ENCODE measurements around the gene AASDHPPT. TPM values are rescaled to one million over a fixed set of nuclear protein-coding genes. Genes with fewer than 3 reads are reported as not detected.

The AASDHPPT gene
- total and polyA plus RNA-seq, 9 of the 15 experiments (the other 6 are each of a cell fraction or from before 2014, with no cell fraction given) = 48.7 to 115 (median 69.0) TPM

DNA sequence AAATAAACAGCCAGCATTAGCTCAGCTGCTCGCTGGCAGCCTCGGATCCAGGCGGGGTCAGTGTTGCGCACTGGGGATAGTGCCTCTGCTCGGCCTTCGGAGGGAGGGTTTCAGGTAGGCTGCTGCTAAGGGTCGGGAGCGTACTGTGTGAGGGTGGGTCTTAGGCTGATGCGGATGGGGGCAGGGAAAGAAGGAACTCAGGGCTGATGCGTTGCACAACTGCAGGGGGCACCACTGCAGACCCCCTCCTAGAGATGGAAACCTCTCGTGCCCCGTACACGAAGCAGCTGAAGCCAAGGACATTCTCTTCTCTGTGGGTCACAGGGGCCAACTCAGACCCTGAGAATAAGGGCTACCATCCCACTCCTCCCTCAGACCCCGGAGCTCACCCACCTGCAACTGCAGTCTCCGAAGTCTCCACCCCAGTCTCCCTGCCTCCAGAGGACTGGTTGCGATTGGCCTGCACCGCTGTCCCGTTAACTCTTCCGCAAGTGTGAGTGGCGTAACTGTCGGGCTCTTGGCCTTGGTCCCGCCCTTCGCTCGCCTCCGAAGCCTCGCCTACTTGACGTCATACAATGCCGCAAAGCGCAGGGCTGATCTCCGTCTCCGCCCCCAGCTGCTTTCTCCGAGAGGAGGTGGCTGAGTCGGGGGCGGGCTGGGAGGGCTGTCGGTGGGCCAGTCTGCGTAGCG is 398 bp upstream of the AASDHPPT start, which contains the start of gene KBTBD3 (continued):
- TF ChIP-seq, protein P1, sequence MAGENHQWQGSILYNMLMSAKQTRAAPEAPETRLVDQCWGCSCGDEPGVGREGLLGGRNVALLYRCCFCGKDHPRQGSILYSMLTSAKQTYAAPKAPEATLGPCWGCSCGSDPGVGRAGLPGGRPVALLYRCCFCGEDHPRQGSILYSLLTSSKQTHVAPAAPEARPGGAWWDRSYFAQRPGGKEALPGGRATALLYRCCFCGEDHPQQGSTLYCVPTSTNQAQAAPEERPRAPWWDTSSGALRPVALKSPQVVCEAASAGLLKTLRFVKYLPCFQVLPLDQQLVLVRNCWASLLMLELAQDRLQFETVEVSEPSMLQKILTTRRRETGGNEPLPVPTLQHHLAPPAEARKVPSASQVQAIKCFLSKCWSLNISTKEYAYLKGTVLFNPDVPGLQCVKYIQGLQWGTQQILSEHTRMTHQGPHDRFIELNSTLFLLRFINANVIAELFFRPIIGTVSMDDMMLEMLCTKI (IDR thresholded peaks at IDR 0.05; ENCODE audit: partially characterized antibody) = no peak
- TF ChIP-seq XRCC5 (IDR thresholded peaks at IDR 0.05; ENCODE audit: low read depth, low read length) (no peak), CEBPB (tag; IDR thresholded peaks at IDR 0.05) (peak; percentile 93), CBX1 (IDR thresholded peaks at IDR 0.05; ENCODE audit: low read depth) (peak; percentile 92; the same call in 1 of the 2 replicates), E2F3 (CRISPR knock-in tag; IDR thresholded peaks at IDR 0.05) (0 out of 2 replicates have a peak, but pooled peaks have one; percentile 56), CTBP1 (IDR thresholded peaks at IDR 0.05; ENCODE audit: borderline replicate concordance) (peak; percentile 80), THRAP3 (IDR thresholded peaks at IDR 0.05; ENCODE audit: borderline replicate concordance) (no peak), L3MBTL2 (IDR thresholded peaks at IDR 0.05) (0 out of 2 replicates have a peak, but pooled peaks have one; percentile 5)
- TF ChIP-seq, protein P2, sequence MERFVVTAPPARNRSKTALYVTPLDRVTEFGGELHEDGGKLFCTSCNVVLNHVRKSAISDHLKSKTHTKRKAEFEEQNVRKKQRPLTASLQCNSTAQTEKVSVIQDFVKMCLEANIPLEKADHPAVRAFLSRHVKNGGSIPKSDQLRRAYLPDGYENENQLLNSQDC (CRISPR knock-in tag; IDR thresholded peaks at IDR 0.05) = no peak
- TF ChIP-seq, protein P3, sequence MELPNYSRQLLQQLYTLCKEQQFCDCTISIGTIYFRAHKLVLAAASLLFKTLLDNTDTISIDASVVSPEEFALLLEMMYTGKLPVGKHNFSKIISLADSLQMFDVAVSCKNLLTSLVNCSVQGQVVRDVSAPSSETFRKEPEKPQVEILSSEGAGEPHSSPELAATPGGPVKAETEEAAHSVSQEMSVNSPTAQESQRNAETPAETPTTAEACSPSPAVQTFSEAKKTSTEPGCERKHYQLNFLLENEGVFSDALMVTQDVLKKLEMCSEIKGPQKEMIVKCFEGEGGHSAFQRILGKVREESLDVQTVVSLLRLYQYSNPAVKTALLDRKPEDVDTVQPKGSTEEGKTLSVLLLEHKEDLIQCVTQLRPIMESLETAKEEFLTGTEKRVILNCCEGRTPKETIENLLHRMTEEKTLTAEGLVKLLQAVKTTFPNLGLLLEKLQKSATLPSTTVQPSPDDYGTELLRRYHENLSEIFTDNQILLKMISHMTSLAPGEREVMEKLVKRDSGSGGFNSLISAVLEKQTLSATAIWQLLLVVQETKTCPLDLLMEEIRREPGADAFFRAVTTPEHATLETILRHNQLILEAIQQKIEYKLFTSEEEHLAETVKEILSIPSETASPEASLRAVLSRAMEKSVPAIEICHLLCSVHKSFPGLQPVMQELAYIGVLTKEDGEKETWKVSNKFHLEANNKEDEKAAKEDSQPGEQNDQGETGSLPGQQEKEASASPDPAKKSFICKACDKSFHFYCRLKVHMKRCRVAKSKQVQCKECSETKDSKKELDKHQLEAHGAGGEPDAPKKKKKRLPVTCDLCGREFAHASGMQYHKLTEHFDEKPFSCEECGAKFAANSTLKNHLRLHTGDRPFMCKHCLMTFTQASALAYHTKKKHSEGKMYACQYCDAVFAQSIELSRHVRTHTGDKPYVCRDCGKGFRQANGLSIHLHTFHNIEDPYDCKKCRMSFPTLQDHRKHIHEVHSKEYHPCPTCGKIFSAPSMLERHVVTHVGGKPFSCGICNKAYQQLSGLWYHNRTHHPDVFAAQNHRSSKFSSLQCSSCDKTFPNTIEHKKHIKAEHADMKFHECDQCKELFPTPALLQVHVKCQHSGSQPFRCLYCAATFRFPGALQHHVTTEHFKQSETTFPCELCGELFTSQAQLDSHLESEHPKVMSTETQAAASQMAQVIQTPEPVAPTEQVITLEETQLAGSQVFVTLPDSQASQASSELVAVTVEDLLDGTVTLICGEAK (IDR thresholded peaks at IDR 0.05) = no peak
- TF ChIP-seq, protein P3 (CRISPR knock-in tag; IDR thresholded peaks at IDR 0.05) = no peak
- TF ChIP-seq, protein P4, sequence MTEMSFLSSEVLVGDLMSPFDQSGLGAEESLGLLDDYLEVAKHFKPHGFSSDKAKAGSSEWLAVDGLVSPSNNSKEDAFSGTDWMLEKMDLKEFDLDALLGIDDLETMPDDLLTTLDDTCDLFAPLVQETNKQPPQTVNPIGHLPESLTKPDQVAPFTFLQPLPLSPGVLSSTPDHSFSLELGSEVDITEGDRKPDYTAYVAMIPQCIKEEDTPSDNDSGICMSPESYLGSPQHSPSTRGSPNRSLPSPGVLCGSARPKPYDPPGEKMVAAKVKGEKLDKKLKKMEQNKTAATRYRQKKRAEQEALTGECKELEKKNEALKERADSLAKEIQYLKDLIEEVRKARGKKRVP (CRISPR knock-in tag; IDR thresholded peaks at IDR 0.05) = no peak
- TF ChIP-seq, protein P5, sequence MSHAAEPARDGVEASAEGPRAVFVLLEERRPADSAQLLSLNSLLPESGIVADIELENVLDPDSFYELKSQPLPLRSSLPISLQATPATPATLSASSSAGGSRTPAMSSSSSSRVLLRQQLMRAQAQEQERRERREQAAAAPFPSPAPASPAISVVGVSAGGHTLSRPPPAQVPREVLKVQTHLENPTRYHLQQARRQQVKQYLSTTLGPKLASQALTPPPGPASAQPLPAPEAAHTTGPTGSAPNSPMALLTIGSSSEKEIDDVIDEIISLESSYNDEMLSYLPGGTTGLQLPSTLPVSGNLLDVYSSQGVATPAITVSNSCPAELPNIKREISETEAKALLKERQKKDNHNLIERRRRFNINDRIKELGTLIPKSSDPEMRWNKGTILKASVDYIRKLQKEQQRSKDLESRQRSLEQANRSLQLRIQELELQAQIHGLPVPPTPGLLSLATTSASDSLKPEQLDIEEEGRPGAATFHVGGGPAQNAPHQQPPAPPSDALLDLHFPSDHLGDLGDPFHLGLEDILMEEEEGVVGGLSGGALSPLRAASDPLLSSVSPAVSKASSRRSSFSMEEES (CRISPR knock-in tag; IDR thresholded peaks at IDR 0.05) = no peak

Data from K562 (cell line).